HCT116 (cell line): ENCODE measurements around the gene FOXP1. TPM values are rescaled to one million over a fixed set of nuclear protein-coding genes. Genes with fewer than 3 reads are reported as not detected.

Experiments used
- ATAC-seq: fragments of 200-7000 bp; cut with Tn5 transposase; 2 replicates; pipeline ENCODE4 v1.9.1; 2020; ENCODE audit warnings: mild to moderate bottlenecking, moderate library complexity
- BruUV-seq: library from RNA; stranded (reverse); fragments of 400-500 nt; replicated peaks from 2 replicates; lab custom pipeline; 2021; lab: Mats Ljungman, UMichigan
- CTCF ChIA-PET: fragments of 300-600 bp; sonication (Branson Sonifier 250); formaldehyde crosslinking; loops from one replicate; lab custom pipeline; 2021; ENCODE audit warnings: antibody characterized with exemption; lab: Charles Lee
- POLR2A ChIA-PET: fragments of 300-600, 350-600 bp; sonication (Branson Sonifier 250); formaldehyde crosslinking; loops from one replicate; lab custom pipeline; 2021; ENCODE audit warnings: antibody characterized with exemption; lab: Charles Lee
- RAD21 ChIA-PET, 2 experiments: fragments of 300-600 bp; sonication (Branson Sonifier 250); formaldehyde crosslinking; loops; one replicate each; lab custom pipeline; 2023; ENCODE audit warnings: low total read pairs in 2 of 2; ENCODE audit not compliant: uncharacterized antibody in 2 of 2, unreplicated experiment in 2 of 2, low non-redundant PET in 1 of 2; lab: Charles Lee
- DNase-seq: peaks from one replicate; pipeline ENCODE4 v3.0.0-alpha.2; 2010; ENCODE audit warnings: low read depth, low spot score
- H2AFZ ChIP-seq: fragments of 200-600 bp; shearing (Covaris generic), sonication (generic); 2 replicates; pipeline ENCODE4 v1.6.1; 2017; ENCODE audit warnings: low read depth, mixed run types, mixed read lengths, antibody characterized with exemption, low read length; ENCODE audit not compliant: poor library complexity, severe bottlenecking
- H3K27ac ChIP-seq: 2 replicates; pipeline ENCODE4 v1.5.1; 2012; ENCODE audit warnings: low read depth, low read length
- H3K27me3 ChIP-seq: fragments of 200-600 bp; sonication (generic); 2 replicates; pipeline ENCODE4 v1.6.1; 2016; ENCODE audit warnings: mixed run types, low read length, mixed read lengths; ENCODE audit not compliant: insufficient read depth
- H3K36me3 ChIP-seq, 2 experiments: fragments of 200-500 bp in 1 of 2; fragments of 200-600 bp in 1 of 2; sonication (Bioruptor generic) in 1 of 2; sonication (generic) in 1 of 2; 2 replicates each; pipeline versions ENCODE4 v1.5.1 to v1.6.1; 2014 to 2016; ENCODE audit warnings: low read length in 2 of 2, inconsistent platforms in 1 of 2, mixed read lengths in 1 of 2, mixed run types in 1 of 2; ENCODE audit not compliant: insufficient read depth in 2 of 2, control insufficient read depth in 1 of 2
- H3K4me1 ChIP-seq, 2 experiments: fragments of 200-600 bp in 1 of 2; sonication (generic) in 1 of 2; 2 replicates each; pipeline versions ENCODE4 v1.5.1 to v1.6.1; 2012 to 2017; ENCODE audit warnings: low read length in 2 of 2, inconsistent platforms in 1 of 2, mild to moderate bottlenecking in 1 of 2, mixed read lengths in 1 of 2, mixed run types in 1 of 2, moderate library complexity in 1 of 2; ENCODE audit not compliant: insufficient read depth in 2 of 2, control insufficient read depth in 1 of 2
- H3K4me2 ChIP-seq: fragments of 200-600 bp; sonication (generic); 2 replicates; pipeline ENCODE4 v1.6.1; 2017; ENCODE audit warnings: mixed run types, low read length, mixed read lengths
- H3K4me3 ChIP-seq, 2 experiments: fragments of 200-600 bp in 1 of 2; sonication (generic) in 1 of 2; replicated peaks in 1 of 2; 2 replicates each; pipeline ENCODE4 v1.5.1; 2011 to 2016; ENCODE audit warnings: low read length in 2 of 2, control low read depth in 1 of 2, low read depth in 1 of 2, mild to moderate bottlenecking in 1 of 2, mixed read lengths in 1 of 2, mixed run types in 1 of 2
- H3K79me2 ChIP-seq: fragments of 200-600 bp; sonication (generic); 2 replicates; pipeline ENCODE4 v1.6.1; 2017; ENCODE audit warnings: mild to moderate bottlenecking, mixed run types, low read length, moderate library complexity, mixed read lengths; ENCODE audit not compliant: insufficient read depth
- H3K9ac ChIP-seq: fragments of 200-600 bp; sonication (generic); 2 replicates; pipeline ENCODE4 v1.6.1; 2016; ENCODE audit warnings: low read length, mixed read lengths
- H3K9me2 ChIP-seq: fragments of 200-600 bp; sonication (generic), shearing (Covaris generic); 2 replicates; pipeline ENCODE4 v1.6.1; 2017; ENCODE audit warnings: mixed run types, mild to moderate bottlenecking, moderate library complexity; ENCODE audit not compliant: insufficient read depth
- H3K9me3 ChIP-seq, 2 experiments: fragments of 200-500 bp in 1 of 2; fragments of 200-600 bp in 1 of 2; sonication (Bioruptor generic) in 1 of 2; sonication (generic) in 1 of 2; 2 replicates each; pipeline ENCODE4 v1.6.1; 2014 to 2017; ENCODE audit warnings: low read length in 2 of 2, mixed read lengths in 2 of 2, inconsistent platforms in 1 of 2, low read depth in 1 of 2, mild to moderate bottlenecking in 1 of 2, mixed run types in 1 of 2, moderate library complexity in 1 of 2; ENCODE audit not compliant: control insufficient read depth in 1 of 2, insufficient read depth in 1 of 2
- H4K20me1 ChIP-seq: fragments of 200-600 bp; sonication (generic), shearing (Covaris generic); 2 replicates; pipeline ENCODE4 v1.6.1; 2017; ENCODE audit warnings: mixed run types, mild to moderate bottlenecking, moderate library complexity; ENCODE audit not compliant: insufficient read depth
- CBX3 ChIP-seq: IDR thresholded peaks from 2 replicates; pipeline ENCODE4 v1.6.1; 2012; ENCODE audit warnings: low read depth
- CEBPB ChIP-seq: IDR thresholded peaks from 2 replicates; pipeline ENCODE4 v1.6.1; 2012; ENCODE audit warnings: low read depth
- EGR1 ChIP-seq: IDR thresholded peaks from 2 replicates; pipeline ENCODE4 v1.6.1; 2012; ENCODE audit warnings: low read depth
- ELF1 ChIP-seq: IDR thresholded peaks from 2 replicates; pipeline ENCODE4 v1.6.1; 2012; ENCODE audit warnings: low read depth, borderline replicate concordance
- EZH2phosphoT487 ChIP-seq: fragments of 200-600 bp; IDR thresholded peaks from 2 replicates; pipeline ENCODE4 v1.6.1; 2018; ENCODE audit warnings: antibody characterized with exemption, borderline replicate concordance
- JUND ChIP-seq: IDR thresholded peaks from 2 replicates; pipeline ENCODE4 v1.6.1; 2012
- POLR2A ChIP-seq: IDR thresholded peaks from 2 replicates; pipeline ENCODE4 v1.7.0; 2011; ENCODE audit warnings: borderline replicate concordance; ENCODE audit not compliant: insufficient read depth, insufficient read length; ENCODE audit errors: extremely low read depth
- POLR2AphosphoS5 ChIP-seq: IDR thresholded peaks from 2 replicates; pipeline ENCODE4 v1.6.1; 2011; ENCODE audit warnings: mild to moderate bottlenecking, low read depth, low read length, moderate library complexity
- RAD21 ChIP-seq: IDR thresholded peaks from 2 replicates; pipeline ENCODE4 v1.6.1; 2012; ENCODE audit warnings: low read depth, mild to moderate bottlenecking
- TCF7L2 ChIP-seq: IDR thresholded peaks from 2 replicates; pipeline ENCODE4 v1.7.0; 2011; ENCODE audit warnings: borderline replicate concordance, inconsistent platforms; ENCODE audit not compliant: insufficient read depth, insufficient read length; ENCODE audit errors: extremely low read depth
- ZFX ChIP-seq: fragments of 450-650 bp; IDR thresholded peaks from 2 replicates; pipeline ENCODE4 v1.6.1; 2017
- ZNF274 ChIP-seq: fragments of 200-500 bp; sonication (Bioruptor generic); IDR thresholded peaks from 2 replicates; pipeline ENCODE4 v1.6.1; 2014; ENCODE audit warnings: mild to moderate bottlenecking, low read depth, low read length, inconsistent platforms
- intact Hi-C: fragments of 100-400 bp; cut with micrococcal nuclease; formaldehyde crosslinking; loops from 2 replicates; pipeline ENCODE4 v1.10.0; 2022
- total RNA-seq: library from RNA; stranded (reverse); gene quantifications from one replicate; pipeline ENCODE4 v1.2.1, GENCODE V29; 2021; ENCODE audit not compliant: unreplicated experiment
- TF ChIP-seq, protein P1 (sequence below): IDR thresholded peaks from 2 replicates; pipeline ENCODE4 v1.6.1; 2011; ENCODE audit warnings: mild to moderate bottlenecking, low read length, moderate library complexity; ENCODE audit not compliant: insufficient replicate concordance; ENCODE audit errors: extremely low read depth
- TF ChIP-seq, protein P2 (sequence below): IDR thresholded peaks from 2 replicates; pipeline ENCODE4 v1.6.1; 2012
- TF ChIP-seq, protein P3 (sequence below), 3 experiments: fragments of 200-600 bp in 1 of 3; sonication (generic) in 1 of 3; IDR thresholded peaks in 2 of 3; conservative IDR thresholded peaks in 1 of 3; 2 replicates each; pipeline ENCODE4 v1.5.1; 2012 to 2017; ENCODE audit warnings: low read depth in 2 of 3, low read length in 2 of 3, antibody characterized with exemption in 1 of 3, borderline replicate concordance in 1 of 3, control low read depth in 1 of 3, mild to moderate bottlenecking in 1 of 3, mixed read lengths in 1 of 3, mixed run types in 1 of 3, moderate library complexity in 1 of 3; ENCODE audit not compliant: insufficient read depth in 1 of 3

FOXP1 gene
- total RNA-seq, 1 experiment from 2014 or later: 11.4 TPM

DNA sequence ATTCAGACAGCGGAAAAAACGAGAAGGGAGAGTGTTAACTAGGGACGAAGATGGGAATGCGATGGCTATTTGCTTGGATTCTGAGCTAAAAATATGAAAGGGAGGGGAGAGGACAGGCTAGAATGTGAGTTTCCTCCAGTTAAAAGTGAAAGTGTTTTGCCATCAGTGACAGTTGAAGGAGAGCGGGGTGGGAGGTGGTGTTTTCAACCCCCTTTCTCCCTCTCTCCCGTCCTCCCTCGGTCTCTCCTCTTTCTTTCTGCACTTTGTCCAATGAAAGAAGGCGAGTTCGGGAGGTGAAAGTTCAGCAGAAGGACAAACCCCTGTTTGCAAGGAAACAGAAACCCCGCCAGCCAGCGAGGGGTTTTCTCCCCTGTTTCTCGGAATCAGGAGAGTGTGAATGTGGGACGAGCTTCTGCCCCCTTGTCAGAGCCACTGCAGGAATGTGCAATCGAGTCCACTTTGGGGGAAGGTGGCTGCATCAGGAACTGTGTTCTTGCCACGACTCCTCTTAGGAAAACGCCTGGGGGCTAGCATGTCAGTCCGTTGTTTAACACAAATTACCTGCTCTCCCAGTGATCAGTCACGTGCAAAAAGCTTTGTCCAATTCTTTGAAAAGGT, 975 bp upstream of the FOXP1 start:
- ATAC-seq: no peak
- Histone ChIP-seq H3K4me2 (peak overlapping the region; percentile 71), H3K4me3 (peak overlapping the region; percentile 52)
- TF ChIP-seq, protein P1, sequence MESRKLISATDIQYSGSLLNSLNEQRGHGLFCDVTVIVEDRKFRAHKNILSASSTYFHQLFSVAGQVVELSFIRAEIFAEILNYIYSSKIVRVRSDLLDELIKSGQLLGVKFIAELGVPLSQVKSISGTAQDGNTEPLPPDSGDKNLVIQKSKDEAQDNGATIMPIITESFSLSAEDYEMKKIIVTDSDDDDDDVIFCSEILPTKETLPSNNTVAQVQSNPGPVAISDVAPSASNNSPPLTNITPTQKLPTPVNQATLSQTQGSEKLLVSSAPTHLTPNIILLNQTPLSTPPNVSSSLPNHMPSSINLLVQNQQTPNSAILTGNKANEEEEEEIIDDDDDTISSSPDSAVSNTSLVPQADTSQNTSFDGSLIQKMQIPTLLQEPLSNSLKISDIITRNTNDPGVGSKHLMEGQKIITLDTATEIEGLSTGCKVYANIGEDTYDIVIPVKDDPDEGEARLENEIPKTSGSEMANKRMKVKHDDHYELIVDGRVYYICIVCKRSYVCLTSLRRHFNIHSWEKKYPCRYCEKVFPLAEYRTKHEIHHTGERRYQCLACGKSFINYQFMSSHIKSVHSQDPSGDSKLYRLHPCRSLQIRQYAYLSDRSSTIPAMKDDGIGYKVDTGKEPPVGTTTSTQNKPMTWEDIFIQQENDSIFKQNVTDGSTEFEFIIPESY: no peak
- TF ChIP-seq, protein P2, sequence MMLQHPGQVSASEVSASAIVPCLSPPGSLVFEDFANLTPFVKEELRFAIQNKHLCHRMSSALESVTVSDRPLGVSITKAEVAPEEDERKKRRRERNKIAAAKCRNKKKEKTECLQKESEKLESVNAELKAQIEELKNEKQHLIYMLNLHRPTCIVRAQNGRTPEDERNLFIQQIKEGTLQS: no peak
- TF ChIP-seq CBX3 (no peak), TCF7L2 (no peak), EZH2phosphoT487 (no peak), ZNF274 (no peak), POLR2AphosphoS5 (no peak), ZFX (no peak), EGR1 (no peak), RAD21 (no peak), JUND (no peak), POLR2A (no peak), CEBPB (no peak), ELF1 (no peak)
- TF ChIP-seq, protein P3, sequence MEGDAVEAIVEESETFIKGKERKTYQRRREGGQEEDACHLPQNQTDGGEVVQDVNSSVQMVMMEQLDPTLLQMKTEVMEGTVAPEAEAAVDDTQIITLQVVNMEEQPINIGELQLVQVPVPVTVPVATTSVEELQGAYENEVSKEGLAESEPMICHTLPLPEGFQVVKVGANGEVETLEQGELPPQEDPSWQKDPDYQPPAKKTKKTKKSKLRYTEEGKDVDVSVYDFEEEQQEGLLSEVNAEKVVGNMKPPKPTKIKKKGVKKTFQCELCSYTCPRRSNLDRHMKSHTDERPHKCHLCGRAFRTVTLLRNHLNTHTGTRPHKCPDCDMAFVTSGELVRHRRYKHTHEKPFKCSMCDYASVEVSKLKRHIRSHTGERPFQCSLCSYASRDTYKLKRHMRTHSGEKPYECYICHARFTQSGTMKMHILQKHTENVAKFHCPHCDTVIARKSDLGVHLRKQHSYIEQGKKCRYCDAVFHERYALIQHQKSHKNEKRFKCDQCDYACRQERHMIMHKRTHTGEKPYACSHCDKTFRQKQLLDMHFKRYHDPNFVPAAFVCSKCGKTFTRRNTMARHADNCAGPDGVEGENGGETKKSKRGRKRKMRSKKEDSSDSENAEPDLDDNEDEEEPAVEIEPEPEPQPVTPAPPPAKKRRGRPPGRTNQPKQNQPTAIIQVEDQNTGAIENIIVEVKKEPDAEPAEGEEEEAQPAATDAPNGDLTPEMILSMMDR (IDR thresholded peaks at IDR 0.05 in 2 of 3, conservative IDR thresholded peaks at IDR 0.05 in 1 of 3; ENCODE audit: borderline replicate concordance in 1 of 3, insufficient read depth in 1 of 3, low read depth in 2 of 3, low read length in 2 of 3): no peak
- TF ChIP-seq, all 23 proteins: peak for 0
- Histone ChIP-seq H2AFZ (peak overlapping the region; percentile 61), H4K20me1 (no peaks in the 10 kb centered on the region), H3K4me1 (peaks cover 0 to 6% of the 10 kb centered on the region in 2 experiments; a peak in 1 of 4 replicates), H3K27ac (no peak overlapping the region), H3K9me2 (no peaks in the 10 kb centered on the region), H3K27me3 (no peaks in the 10 kb centered on the region), H3K79me2 (no peaks in the 10 kb centered on the region), H3K9me3 (no peaks in the 10 kb centered on the region), H3K36me3 (no peaks in the 10 kb centered on the region), H3K9ac (no peak overlapping the region)
- no TSS peak for BruUV-seq
- intact Hi-C loops: loop anchor here (5.0 to 10.0 kb wide), 3 partner anchors 510 to 1032 kb away; no protein-coding TSS in a partner anchor
- POLR2A ChIA-PET: no interaction called here
- RAD21 ChIA-PET: no interaction called here
- DNase-seq: no peak
- CTCF ChIA-PET: no interaction called here
